SHP77 (cell line): ENCODE measurements around the gene BICDL2.

Source experiments
- DNase-seq, 2 experiments: peaks; one replicate each; lab custom pipeline; 2025; lab: John Stamatoyannopoulos, UW

BICDL2 gene

GRCh38 chr16:2985462-2985861 is 51.3 kb downstream of the BICDL2 start:
- DNase-seq = no peak

- peak; percentile 64 to 73 for DNase-seq
Observed at GRCh38 chr16:2983706-2984136, 53.0 kb downstream of the BICDL2 start.

- no peak for DNase-seq
Observed at GRCh38 chr16:2982402-2982801, 54.3 kb downstream of the BICDL2 start.

GRCh38 chr16:2981899-2982250 is 54.9 kb downstream of the BICDL2 start:
- DNase-seq = no peak

- no peak for DNase-seq
Observed at GRCh38 chr16:2981177-2981898, 55.4 kb downstream of the BICDL2 start.

GRCh38 chr16:2980227-2981176 is 56.2 kb downstream of the BICDL2 start, which contains the start of gene PKMYT1:
PKMYT1 (minus strand) TSS chr16:2980446; CDS start chr16:2979657, 789 bp downstream.
- DNase-seq = peak; percentile 77 to 79

- no peak for DNase-seq
Observed at GRCh38 chr16:2979669-2980226, 57.0 kb downstream of the BICDL2 start.
